OCI-LY7 (cell line): ENCODE results near the gene PPIG.

Experiments
- EZH2phosphoT487 ChIP-seq: fragments of 200-600 bp; sonication (generic); IDR thresholded peaks from 2 replicates; pipeline ENCODE4 v1.6.1; 2018; ENCODE audit warnings: low read depth, borderline replicate concordance, mild to moderate bottlenecking, mixed run types, antibody characterized with exemption, low read length, moderate library complexity, mixed read lengths
- TF ChIP-seq, protein P1 (sequence below): fragments of 200-600 bp; sonication (generic); conservative IDR thresholded peaks from 2 replicates; pipeline ENCODE4 v1.5.1; 2014; ENCODE audit warnings: mild to moderate bottlenecking, antibody characterized with exemption, low read length, moderate library complexity, mixed read lengths

DNA sequence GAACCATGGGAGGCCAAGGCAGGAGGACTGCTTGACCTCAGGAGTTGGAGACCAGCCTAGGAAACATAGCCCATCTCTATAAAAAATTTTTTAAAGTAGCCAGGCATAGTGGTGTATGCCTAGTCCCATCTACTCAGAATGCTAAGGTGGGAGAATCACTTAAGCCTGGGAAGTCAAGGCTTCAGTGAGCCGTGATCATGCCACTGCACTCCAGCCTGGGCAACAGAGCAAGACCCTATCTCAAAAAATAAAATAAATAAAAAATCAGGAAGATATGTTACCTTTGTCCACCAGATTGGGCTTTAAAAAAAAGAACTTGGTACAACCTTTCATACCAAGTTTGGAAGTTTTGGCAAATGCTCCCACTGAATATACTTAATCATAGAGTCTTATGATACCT lies 74.7 kb downstream of the PPIG start:
- TF ChIP-seq, protein P1, sequence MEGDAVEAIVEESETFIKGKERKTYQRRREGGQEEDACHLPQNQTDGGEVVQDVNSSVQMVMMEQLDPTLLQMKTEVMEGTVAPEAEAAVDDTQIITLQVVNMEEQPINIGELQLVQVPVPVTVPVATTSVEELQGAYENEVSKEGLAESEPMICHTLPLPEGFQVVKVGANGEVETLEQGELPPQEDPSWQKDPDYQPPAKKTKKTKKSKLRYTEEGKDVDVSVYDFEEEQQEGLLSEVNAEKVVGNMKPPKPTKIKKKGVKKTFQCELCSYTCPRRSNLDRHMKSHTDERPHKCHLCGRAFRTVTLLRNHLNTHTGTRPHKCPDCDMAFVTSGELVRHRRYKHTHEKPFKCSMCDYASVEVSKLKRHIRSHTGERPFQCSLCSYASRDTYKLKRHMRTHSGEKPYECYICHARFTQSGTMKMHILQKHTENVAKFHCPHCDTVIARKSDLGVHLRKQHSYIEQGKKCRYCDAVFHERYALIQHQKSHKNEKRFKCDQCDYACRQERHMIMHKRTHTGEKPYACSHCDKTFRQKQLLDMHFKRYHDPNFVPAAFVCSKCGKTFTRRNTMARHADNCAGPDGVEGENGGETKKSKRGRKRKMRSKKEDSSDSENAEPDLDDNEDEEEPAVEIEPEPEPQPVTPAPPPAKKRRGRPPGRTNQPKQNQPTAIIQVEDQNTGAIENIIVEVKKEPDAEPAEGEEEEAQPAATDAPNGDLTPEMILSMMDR = no peak
- no peak for TF ChIP-seq EZH2phosphoT487
